Parathyroid adenoma (tissue), 2 donors: ENCODE results near the gene HNRNPLL.
"Not testable (repeated sequence)": the region's sequence is repeated elsewhere in the genome, so short reads cannot be mapped to it uniquely, and the experiment has no call there.

Experiments used
- H2AFZ ChIP-seq: fragments of 300-600 bp; sonication (generic); one replicate; pipeline ENCODE4 v1.7.0; 2017; ENCODE audit warnings: antibody characterized with exemption, mild to moderate bottlenecking
- H3K27ac ChIP-seq: fragments of 300-600 bp; sonication (generic); one replicate; pipeline ENCODE4 v1.7.0; 2017
- H3K27me3 ChIP-seq: fragments of 300-600 bp; sonication (generic); one replicate; pipeline ENCODE4 v1.7.0; 2017; ENCODE audit warnings: low read length; ENCODE audit not compliant: control insufficient read depth, insufficient read depth
- H3K36me3 ChIP-seq: fragments of 300-600 bp; sonication (generic); one replicate; pipeline ENCODE4 v1.7.0; 2017; ENCODE audit warnings: low read length; ENCODE audit not compliant: control insufficient read depth, insufficient read depth
- H3K4me1 ChIP-seq: fragments of 300-600 bp; sonication (generic); one replicate; pipeline ENCODE4 v1.7.0; 2017; ENCODE audit warnings: control low read depth
- H3K4me2 ChIP-seq: fragments of 300-600 bp; sonication (generic); one replicate; pipeline ENCODE4 v1.7.0; 2017; ENCODE audit warnings: low read length
- H3K4me3 ChIP-seq: fragments of 300-600 bp; sonication (generic); one replicate; pipeline ENCODE4 v1.7.0; 2017; ENCODE audit warnings: low read depth, low read length
- H3K79me2 ChIP-seq: fragments of 300-600 bp; sonication (generic); one replicate; pipeline ENCODE4 v1.7.0; 2017; ENCODE audit warnings: control low read depth
- H3K9ac ChIP-seq: fragments of 300-600 bp; sonication (generic); one replicate; pipeline ENCODE4 v1.7.0; 2017; ENCODE audit warnings: mild to moderate bottlenecking
- H3K9me3 ChIP-seq: fragments of 300-600 bp; sonication (generic); one replicate; pipeline ENCODE4 v1.7.0; 2017; ENCODE audit warnings: low read length; ENCODE audit not compliant: control insufficient read depth
- TF ChIP-seq, protein P1 (sequence below): fragments of 300-600 bp; sonication (generic); IDR thresholded peaks from one replicate; pipeline ENCODE4 v1.7.0; 2017; ENCODE audit warnings: antibody characterized with exemption, mild to moderate bottlenecking
- donor health status: primary hyperparathyroidism.

HNRNPLL gene

DNA sequence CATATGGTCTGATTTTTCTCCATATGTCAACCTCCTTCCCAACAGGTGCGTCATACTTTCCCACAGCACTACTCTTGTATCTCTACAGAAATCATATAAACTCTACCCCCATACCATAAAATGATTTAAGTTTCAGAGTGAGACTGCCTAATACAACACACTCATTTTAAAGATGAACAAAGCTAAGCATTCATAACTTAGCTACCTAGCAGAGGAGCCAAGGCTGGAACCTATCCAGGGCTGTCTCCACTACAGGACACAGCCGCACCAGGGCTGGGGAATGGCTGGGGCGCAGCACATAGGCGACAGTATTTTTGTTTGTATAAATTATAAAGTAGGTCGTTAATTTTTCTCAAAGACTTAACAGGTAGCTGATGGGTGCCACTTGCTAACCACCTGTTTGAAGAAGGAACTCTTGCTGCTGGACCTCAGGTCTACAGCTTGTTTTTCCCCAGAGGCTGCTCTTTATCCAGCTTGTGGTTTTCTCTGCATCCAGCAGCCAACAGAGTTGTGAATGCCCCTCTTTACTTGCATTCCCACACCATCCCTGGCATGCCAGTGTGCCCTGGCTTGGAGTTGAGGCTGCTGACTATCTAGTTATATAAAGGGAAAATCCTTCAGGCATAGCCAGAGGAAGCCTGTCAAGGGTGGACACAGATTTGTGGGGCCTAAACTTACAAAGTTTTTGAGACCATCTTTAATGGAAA is 62.0 kb downstream of the HNRNPLL start:
- no peaks in the 10 kb centered on the region for H3K4me1 ChIP-seq
- TF ChIP-seq, protein P1, sequence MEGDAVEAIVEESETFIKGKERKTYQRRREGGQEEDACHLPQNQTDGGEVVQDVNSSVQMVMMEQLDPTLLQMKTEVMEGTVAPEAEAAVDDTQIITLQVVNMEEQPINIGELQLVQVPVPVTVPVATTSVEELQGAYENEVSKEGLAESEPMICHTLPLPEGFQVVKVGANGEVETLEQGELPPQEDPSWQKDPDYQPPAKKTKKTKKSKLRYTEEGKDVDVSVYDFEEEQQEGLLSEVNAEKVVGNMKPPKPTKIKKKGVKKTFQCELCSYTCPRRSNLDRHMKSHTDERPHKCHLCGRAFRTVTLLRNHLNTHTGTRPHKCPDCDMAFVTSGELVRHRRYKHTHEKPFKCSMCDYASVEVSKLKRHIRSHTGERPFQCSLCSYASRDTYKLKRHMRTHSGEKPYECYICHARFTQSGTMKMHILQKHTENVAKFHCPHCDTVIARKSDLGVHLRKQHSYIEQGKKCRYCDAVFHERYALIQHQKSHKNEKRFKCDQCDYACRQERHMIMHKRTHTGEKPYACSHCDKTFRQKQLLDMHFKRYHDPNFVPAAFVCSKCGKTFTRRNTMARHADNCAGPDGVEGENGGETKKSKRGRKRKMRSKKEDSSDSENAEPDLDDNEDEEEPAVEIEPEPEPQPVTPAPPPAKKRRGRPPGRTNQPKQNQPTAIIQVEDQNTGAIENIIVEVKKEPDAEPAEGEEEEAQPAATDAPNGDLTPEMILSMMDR, result no peak
- H3K36me3 ChIP-seq, result no peaks in the 10 kb centered on the region
- no peak overlapping the region for H2AFZ ChIP-seq
- H3K4me2 ChIP-seq, result no peak overlapping the region
- no peaks in the 10 kb centered on the region for H3K79me2 ChIP-seq
- no peak overlapping the region for H3K9ac ChIP-seq
- no peak overlapping the region for H3K27ac ChIP-seq
- no peaks in the 10 kb centered on the region for H3K27me3 ChIP-seq
- no peaks in the 10 kb centered on the region for H3K9me3 ChIP-seq
- no peak overlapping the region for H3K4me3 ChIP-seq

GRCh38 chr2:38539086-38539485 is 63.6 kb downstream of the HNRNPLL start:
- TF ChIP-seq, protein P1, result no peak
- no peaks in the 10 kb centered on the region for H3K79me2 ChIP-seq
- H2AFZ ChIP-seq, result no peak overlapping the region
- H3K9me3 ChIP-seq, result no peaks in the 10 kb centered on the region
- no peak overlapping the region for H3K4me3 ChIP-seq
- no peaks in the 10 kb centered on the region for H3K36me3 ChIP-seq
- H3K27me3 ChIP-seq, result no peaks in the 10 kb centered on the region
- H3K27ac ChIP-seq, result no peak overlapping the region
- H3K9ac ChIP-seq, result no peak overlapping the region
- no peaks in the 10 kb centered on the region for H3K4me1 ChIP-seq
- H3K4me2 ChIP-seq, result no peak overlapping the region

GRCh38 chr2:38537937-38538525 is 64.7 kb downstream of the HNRNPLL start:
- Histone ChIP-seq H3K36me3 (no peaks in the 10 kb centered on the region), H3K4me3 (no peak overlapping the region), H3K9me3 (no peaks in the 10 kb centered on the region), H3K79me2 (no peaks in the 10 kb centered on the region), H3K4me1 (no peaks in the 10 kb centered on the region), H3K9ac (no peak overlapping the region), H3K4me2 (no peak overlapping the region), H2AFZ (no peak overlapping the region), H3K27ac (no peak overlapping the region), H3K27me3 (no peaks in the 10 kb centered on the region)
- TF ChIP-seq, protein P1, result no peak

DNA sequence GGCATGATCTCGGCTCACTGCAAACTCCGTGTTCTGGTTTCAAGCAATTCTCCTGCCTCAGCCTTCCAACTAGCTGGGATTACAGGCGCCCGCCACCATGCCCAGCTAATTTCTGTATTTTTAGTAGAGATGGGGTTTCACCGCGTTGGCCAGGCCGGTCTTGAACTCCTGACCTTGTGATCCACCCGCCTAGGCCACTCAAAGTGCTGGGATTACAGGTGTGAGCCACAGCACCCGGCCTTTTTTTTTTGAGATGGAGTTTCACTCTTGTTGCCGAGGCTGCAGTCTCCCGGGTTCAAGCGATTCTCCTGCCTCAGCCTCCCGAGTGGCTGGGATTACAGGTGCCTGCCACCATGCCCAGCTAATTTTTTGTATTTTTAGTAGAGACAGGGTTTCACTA is 65.4 kb downstream of the HNRNPLL start:
- not testable (repeated sequence) for H3K9ac ChIP-seq

DNA sequence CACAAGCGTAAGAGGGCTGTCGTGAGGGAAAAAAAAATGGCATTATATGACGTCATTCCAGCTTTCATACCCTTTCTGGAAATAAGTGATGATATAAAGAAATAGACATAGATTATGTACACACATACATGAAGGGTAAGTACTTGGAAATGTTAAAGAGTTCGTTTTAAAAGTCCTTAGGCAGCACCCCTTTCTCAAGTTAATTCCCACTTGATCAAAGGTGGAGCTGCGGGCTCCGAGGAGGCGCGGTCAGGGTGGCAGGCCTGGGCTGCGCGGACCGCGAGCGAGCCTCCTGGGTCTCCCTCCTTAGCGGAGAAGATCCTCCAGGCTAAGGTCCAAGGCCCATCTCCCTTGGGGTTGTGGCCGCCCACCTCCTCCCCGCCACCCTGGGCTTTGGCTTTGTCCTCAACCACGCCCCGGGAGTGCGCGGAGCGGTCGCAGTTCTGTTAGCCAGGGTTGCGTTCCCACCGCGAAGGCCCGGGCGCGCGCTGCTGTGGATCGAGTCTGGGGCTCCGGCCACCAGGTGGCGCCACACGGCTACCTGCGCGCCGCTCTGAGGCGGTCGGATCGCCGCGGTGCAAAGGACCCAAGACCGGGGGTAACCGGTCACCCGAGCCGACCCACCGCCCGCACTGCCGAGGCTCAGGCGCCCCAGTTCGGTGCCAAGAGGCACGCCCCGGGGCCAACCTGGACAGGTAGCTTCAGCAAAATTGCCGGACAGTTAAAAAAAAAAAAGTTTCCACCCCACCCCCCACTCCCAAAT is 66.8 kb downstream of the HNRNPLL start:
- no peak overlapping the region for H3K27ac ChIP-seq
- H3K9ac ChIP-seq, result no peak overlapping the region
- H2AFZ ChIP-seq, result peak overlapping the region; percentile 84
- H3K9me3 ChIP-seq, result no peaks in the 10 kb centered on the region
- peak overlapping the region; percentile 38 for H3K4me3 ChIP-seq
- H3K79me2 ChIP-seq, result no peaks in the 10 kb centered on the region
- H3K4me1 ChIP-seq, result no peaks in the 10 kb centered on the region
- no peaks in the 10 kb centered on the region for H3K27me3 ChIP-seq
- H3K4me2 ChIP-seq, result peak overlapping the region; percentile 63
- TF ChIP-seq, protein P1, result peak; percentile 87
- no peaks in the 10 kb centered on the region for H3K36me3 ChIP-seq

More for the DNA sequence above, 65.4 kb downstream of the HNRNPLL start:
- not testable (repeated sequence) for H3K27me3 ChIP-seq, H3K36me3 ChIP-seq, H2AFZ ChIP-seq, H3K4me3 ChIP-seq, H3K79me2 ChIP-seq, H3K4me2 ChIP-seq, H3K4me1 ChIP-seq, H3K9me3 ChIP-seq, H3K27ac ChIP-seq
